ENCODE results near the gene GAREM2.

GAREM2 gene

DNA sequence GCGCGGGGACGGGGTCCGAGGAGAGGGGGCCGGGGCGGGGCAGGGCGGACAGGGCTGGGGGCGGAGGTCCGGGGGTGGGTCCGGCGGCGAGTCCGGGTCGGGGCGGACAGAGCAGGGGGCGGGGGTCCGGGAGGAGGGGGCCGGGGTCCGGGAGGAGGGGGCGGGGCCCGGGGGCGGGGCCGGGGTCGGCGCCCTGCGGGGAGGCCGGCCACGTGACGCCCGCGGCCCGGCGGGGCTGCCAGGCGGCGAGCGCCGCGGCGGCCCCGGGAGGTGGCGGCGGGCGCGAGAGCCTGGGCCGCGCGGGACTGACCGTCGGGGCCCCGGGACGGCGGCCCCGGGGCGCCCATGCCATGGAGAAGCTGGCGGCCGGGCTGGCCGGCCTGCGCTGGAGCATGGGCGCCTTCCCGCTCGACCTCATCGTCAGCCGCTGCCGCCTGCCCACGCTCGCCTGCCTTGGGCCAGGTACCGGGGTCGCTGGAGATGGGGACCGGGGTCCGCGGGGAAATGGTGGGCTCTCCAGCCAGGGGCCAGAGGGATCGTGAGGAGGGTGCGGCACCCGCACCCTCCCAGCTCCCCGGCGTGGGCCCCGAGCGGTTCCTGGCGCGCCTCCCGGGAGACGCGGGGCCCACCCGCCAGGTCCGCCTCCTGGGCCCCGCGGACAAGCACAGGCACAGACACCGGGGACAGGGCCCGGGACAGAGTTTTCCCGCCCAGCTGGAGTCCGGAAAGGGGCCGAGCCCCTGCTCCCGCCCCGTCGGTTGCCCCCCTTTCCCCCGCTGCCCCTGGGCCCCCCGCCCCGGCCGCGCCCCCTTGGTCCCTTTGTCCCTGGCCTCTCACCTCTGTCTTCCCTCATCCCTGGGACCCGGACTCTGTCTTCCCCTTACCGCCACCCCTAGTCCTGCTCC, at the start of gene GAREM2:
GAREM2 (plus strand) TSS at position 218 of the 905 bp plus-strand sequence; CDS start at position 351, 133 bp downstream.
- TF ChIP-seq, protein P1, sequence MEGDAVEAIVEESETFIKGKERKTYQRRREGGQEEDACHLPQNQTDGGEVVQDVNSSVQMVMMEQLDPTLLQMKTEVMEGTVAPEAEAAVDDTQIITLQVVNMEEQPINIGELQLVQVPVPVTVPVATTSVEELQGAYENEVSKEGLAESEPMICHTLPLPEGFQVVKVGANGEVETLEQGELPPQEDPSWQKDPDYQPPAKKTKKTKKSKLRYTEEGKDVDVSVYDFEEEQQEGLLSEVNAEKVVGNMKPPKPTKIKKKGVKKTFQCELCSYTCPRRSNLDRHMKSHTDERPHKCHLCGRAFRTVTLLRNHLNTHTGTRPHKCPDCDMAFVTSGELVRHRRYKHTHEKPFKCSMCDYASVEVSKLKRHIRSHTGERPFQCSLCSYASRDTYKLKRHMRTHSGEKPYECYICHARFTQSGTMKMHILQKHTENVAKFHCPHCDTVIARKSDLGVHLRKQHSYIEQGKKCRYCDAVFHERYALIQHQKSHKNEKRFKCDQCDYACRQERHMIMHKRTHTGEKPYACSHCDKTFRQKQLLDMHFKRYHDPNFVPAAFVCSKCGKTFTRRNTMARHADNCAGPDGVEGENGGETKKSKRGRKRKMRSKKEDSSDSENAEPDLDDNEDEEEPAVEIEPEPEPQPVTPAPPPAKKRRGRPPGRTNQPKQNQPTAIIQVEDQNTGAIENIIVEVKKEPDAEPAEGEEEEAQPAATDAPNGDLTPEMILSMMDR (conservative IDR thresholded peaks at IDR 0.05; ENCODE audit: low read depth, low read length) = no peak
- DNase-seq (ENCODE audit: low read depth) = no peak
- peak within 1 kb of the TSS; percentile 41 for H3K4me3 ChIP-seq (ENCODE audit: low read depth, low read length)

DNA sequence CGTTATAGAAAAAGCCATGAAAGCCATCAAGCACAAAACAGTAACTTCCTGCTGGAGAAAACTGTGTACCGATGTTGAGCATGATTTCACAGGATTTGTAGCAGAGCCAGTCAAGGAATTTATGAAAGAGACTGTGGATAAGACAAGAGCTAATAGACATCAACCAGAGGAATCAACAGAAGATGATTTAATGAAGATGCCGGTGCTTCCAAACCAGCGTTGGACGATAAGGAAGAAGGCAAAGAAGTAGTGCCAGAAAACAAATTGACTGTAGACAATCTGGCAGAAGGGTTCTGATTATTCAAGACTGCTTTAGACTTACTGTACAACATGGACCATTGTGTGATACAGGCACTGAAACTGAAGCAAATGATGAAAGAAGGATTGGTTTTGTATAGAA, 49.5 kb upstream of the GAREM2 start:
- no peak overlapping the region for H3K4me3 ChIP-seq (ENCODE audit: low read depth, low read length)
- no peak for DNase-seq (ENCODE audit: low read depth)
- TF ChIP-seq, protein P1 (conservative IDR thresholded peaks at IDR 0.05; ENCODE audit: low read depth, low read length) = no peak

DNA sequence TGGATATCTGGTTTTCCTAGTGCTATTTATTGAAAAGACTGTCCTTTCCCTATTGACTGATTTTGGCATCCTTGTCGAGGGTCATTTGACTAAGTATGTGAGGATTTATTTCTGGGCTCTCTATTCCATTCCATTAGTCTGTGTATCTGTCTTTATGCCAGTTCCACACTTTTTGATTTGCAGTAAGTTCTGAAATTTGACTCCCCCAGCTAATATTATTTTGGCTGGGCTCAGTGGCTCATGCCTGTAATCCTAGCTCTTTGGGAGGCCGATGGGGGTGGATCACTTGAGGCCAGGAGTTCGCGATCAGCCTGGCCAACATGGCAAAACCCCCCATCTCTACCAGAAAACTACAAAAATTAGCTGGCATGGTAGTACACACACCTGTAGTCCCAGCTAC, 46.8 kb upstream of the GAREM2 start:
- H3K4me3 ChIP-seq (ENCODE audit: low read depth, low read length) = no peak overlapping the region
- DNase-seq (ENCODE audit: low read depth) = peak; percentile 23
- TF ChIP-seq, protein P1 (conservative IDR thresholded peaks at IDR 0.05; ENCODE audit: low read depth, low read length) = no peak

DNA sequence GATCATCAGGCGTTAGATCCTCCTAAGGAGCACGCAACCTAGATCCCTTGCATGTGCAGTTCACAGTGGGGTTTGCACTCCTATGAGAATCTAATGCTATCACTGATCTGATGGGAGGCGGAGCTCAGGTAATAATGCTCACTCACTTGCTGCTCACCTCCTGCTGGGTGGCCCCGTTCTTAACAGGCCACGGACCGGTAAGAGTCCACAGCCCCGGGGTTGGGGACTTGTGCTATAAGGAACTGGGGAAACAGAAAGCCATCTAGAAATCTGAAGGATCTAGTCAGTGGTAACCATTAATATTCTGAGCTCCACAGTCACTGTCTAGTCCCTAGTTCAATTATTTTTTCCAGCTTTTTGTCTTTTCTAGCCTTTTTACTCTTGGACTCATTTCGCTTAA, 44.7 kb upstream of the GAREM2 start:
- TF ChIP-seq, protein P1 (conservative IDR thresholded peaks at IDR 0.05; ENCODE audit: low read depth, low read length) = no peak
- DNase-seq (ENCODE audit: low read depth) = no peak
- H3K4me3 ChIP-seq (ENCODE audit: low read depth, low read length) = no peak overlapping the region

DNA sequence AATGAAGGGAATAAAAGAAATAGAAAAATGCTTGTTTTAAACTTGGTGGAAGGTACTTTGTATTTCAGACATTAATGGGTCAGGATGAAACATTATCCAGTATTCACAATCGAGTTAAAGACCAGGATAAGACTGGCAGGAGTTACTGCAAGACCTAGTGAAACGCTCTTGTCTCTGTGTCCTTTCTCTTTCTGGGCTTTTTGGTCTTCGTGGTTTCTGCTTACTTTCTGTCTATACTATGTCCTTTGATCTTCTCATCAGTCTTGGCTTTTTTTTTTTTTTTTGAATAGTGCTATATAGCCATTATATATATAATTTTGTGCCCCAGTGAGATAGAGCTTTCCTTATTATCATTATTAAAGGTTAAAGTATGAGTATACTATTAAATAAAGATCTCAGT, 42.1 kb upstream of the GAREM2 start:
- DNase-seq (ENCODE audit: low read depth) = no peak
- H3K4me3 ChIP-seq (ENCODE audit: low read depth, low read length) = no peak overlapping the region
- TF ChIP-seq, protein P1 (conservative IDR thresholded peaks at IDR 0.05; ENCODE audit: low read depth, low read length) = no peak

DNA sequence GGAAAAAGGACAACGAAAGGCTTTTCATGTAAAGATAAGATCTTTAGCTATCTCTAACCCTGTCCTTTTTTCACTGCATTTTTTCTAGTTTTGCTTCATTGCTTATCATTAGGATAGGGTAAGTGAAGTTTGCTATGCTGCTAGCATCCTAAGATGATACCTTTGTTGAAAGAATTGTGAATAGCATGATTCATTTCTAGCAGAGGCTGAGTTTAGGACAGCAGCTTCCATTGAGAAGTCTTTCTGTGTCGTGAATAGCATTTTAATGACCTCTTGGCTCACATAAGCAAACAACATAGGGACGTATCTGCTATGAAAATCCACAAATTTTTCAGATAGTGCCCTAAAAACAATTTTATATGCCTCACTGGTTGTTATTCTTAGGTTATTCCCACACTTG, 36.4 kb upstream of the GAREM2 start:
- H3K4me3 ChIP-seq (ENCODE audit: low read depth, low read length) = no peak overlapping the region
- TF ChIP-seq, protein P1 (conservative IDR thresholded peaks at IDR 0.05; ENCODE audit: low read depth, low read length) = no peak
- DNase-seq (ENCODE audit: low read depth) = no peak
